H1 (cell line): ENCODE measurements around the gene SFXN2. TPM values are rescaled to one million over a fixed set of nuclear protein-coding genes. Genes with fewer than 3 reads are reported as not detected.

Source experiments
- CTCF ChIA-PET: fragments of 300-600 bp; sonication (Branson Sonifier 250); formaldehyde crosslinking; loops from one replicate; lab custom pipeline; 2021; ENCODE audit not compliant: partially characterized antibody; lab: Charles Lee
- POLR2A ChIA-PET: fragments of 300-600 bp; sonication (Branson Sonifier 250); formaldehyde crosslinking; loops from one replicate; lab custom pipeline; 2021; ENCODE audit warnings: inconsistent platforms; ENCODE audit not compliant: partially characterized antibody; lab: Charles Lee
- DNase-seq, 2 experiments: peaks; one replicate each; pipeline versions ENCODE4 v3.0.0 to v3.0.0-alpha.2; 2010 to 2022; ENCODE audit warnings: low spot score in 2 of 2, low read depth in 1 of 2, mixed read lengths in 1 of 2
- FAIRE-seq: peaks from 2 replicates; lab custom pipeline; 2011; peaks lifted over from hg19 to GRCh38; lab: Jason Lieb, UNC
- H2AFZ ChIP-seq: 2 replicates; pipeline ENCODE4 v1.8.1; 2012; ENCODE audit warnings: low read length, inconsistent platforms
- H2AK5ac ChIP-seq: 2 replicates; pipeline ENCODE4 v1.6.1; 2013; ENCODE audit warnings: low read depth, low read length
- H2BK120ac ChIP-seq: replicated peaks from 2 replicates; pipeline ENCODE3; 2013; ENCODE audit warnings: low read depth, low read length, inconsistent platforms
- H2BK12ac ChIP-seq: 2 replicates; pipeline ENCODE4 v1.6.1; 2013; ENCODE audit warnings: low read depth, low read length
- H2BK15ac ChIP-seq: 2 replicates; pipeline ENCODE4 v1.6.1; 2013; ENCODE audit warnings: low read length
- H2BK20ac ChIP-seq: 2 replicates; pipeline ENCODE4 v1.6.1; 2013; ENCODE audit warnings: low read length
- H2BK5ac ChIP-seq: 2 replicates; pipeline ENCODE4 v1.6.1; 2013; ENCODE audit warnings: low read depth, low read length
- H3K14ac ChIP-seq: 2 replicates; pipeline ENCODE4 v1.6.1; 2013; ENCODE audit warnings: inconsistent platforms; ENCODE audit not compliant: insufficient read length
- H3K18ac ChIP-seq: 2 replicates; pipeline ENCODE4 v1.6.1; 2013; ENCODE audit warnings: low read length; ENCODE audit errors: extremely low read depth
- H3K23ac ChIP-seq: 2 replicates; pipeline ENCODE4 v1.6.1; 2013; ENCODE audit warnings: inconsistent platforms; ENCODE audit not compliant: insufficient read length
- H3K23me2 ChIP-seq: 2 replicates; pipeline ENCODE4 v1.6.1; 2013; ENCODE audit warnings: low read depth, low read length
- H3K27ac ChIP-seq: 2 replicates; pipeline ENCODE4 v1.6.1; 2011; ENCODE audit warnings: low read depth, low read length, inconsistent platforms
- H3K27me3 ChIP-seq, 4 experiments: replicated peaks in 1 of 4; 1 replicate in 1 of 4; 2 replicates in 3 of 4; pipeline versions ENCODE4 v1.6.1 to v1.8.1; 2011 to 2013; ENCODE audit warnings: low read length in 3 of 4, mild to moderate bottlenecking in 3 of 4, inconsistent platforms in 2 of 4, mixed read lengths in 2 of 4, moderate library complexity in 1 of 4; ENCODE audit not compliant: control insufficient read depth in 3 of 4, insufficient read depth in 3 of 4; ENCODE audit errors: extremely low read depth in 1 of 4
- H3K36me3 ChIP-seq, 4 experiments: 2 replicates each; pipeline versions ENCODE4 v1.6.1 to v1.8.1; 2011 to 2013; ENCODE audit warnings: mild to moderate bottlenecking in 4 of 4, low read length in 3 of 4, moderate library complexity in 2 of 4, control low read depth in 1 of 4, inconsistent platforms in 1 of 4; ENCODE audit not compliant: insufficient read depth in 4 of 4, control insufficient read depth in 2 of 4
- H3K4ac ChIP-seq: replicated peaks from 2 replicates; pipeline ENCODE3; 2013; ENCODE audit warnings: low read length, low read depth, mixed read lengths, inconsistent platforms; ENCODE audit not compliant: insufficient read length
- H3K4me1 ChIP-seq, 4 experiments: replicated peaks in 1 of 4; 1 replicate in 1 of 4; 2 replicates in 3 of 4; pipeline versions ENCODE4 v1.6.1 to v1.8.1; 2011 to 2013; ENCODE audit warnings: low read length in 3 of 4, inconsistent platforms in 2 of 4, mixed read lengths in 1 of 4; ENCODE audit not compliant: insufficient read depth in 4 of 4, control insufficient read depth in 3 of 4
- H3K4me2 ChIP-seq, 2 experiments: 2 replicates each; pipeline versions ENCODE4 v1.6.1 to v1.8.1; 2011 to 2013; ENCODE audit warnings: low read depth in 2 of 2, low read length in 2 of 2, control low read depth in 1 of 2, inconsistent platforms in 1 of 2, mild to moderate bottlenecking in 1 of 2; ENCODE audit not compliant: insufficient read depth in 1 of 2
- H3K4me3 ChIP-seq, 4 experiments: fragments of 200-600, 300-600 bp in 1 of 4; sonication (generic), shearing (Covaris generic), sonication (Bioruptor Twin) in 1 of 4; 2 replicates each; pipeline versions ENCODE4 v1.5.1 to v1.8.1; 2011 to 2016; ENCODE audit warnings: low read length in 4 of 4, low read depth in 3 of 4, control low read depth in 2 of 4, inconsistent platforms in 2 of 4, mild to moderate bottlenecking in 2 of 4, mixed read lengths in 1 of 4, moderate library complexity in 1 of 4; ENCODE audit not compliant: insufficient read depth in 2 of 4; ENCODE audit errors: extremely low read depth in 1 of 4
- H3K56ac ChIP-seq: replicated peaks from 2 replicates; pipeline ENCODE3; 2013; ENCODE audit warnings: low read depth, mild to moderate bottlenecking, mixed read lengths, low read length, inconsistent platforms; ENCODE audit not compliant: insufficient read length
- H3K79me1 ChIP-seq: 2 replicates; pipeline ENCODE4 v1.6.1; 2013; ENCODE audit warnings: low read depth, low read length, control low read depth
- H3K79me2 ChIP-seq, 2 experiments: 2 replicates each; pipeline versions ENCODE4 v1.6.1 to v1.8.1; 2012 to 2013; ENCODE audit warnings: low read length in 2 of 2, mild to moderate bottlenecking in 2 of 2, inconsistent platforms in 1 of 2; ENCODE audit not compliant: insufficient read depth in 2 of 2, control insufficient read depth in 1 of 2
- H3K9ac ChIP-seq, 4 experiments: replicated peaks in 1 of 4; 1 replicate in 1 of 4; 2 replicates in 3 of 4; pipeline versions ENCODE4 v1.6.1 to v1.8.1; 2011 to 2013; ENCODE audit warnings: low read depth in 3 of 4, low read length in 3 of 4, control low read depth in 2 of 4, mild to moderate bottlenecking in 2 of 4, moderate library complexity in 2 of 4, inconsistent platforms in 1 of 4; ENCODE audit errors: extremely low read depth in 1 of 4
- H3K9me3 ChIP-seq, 2 experiments: 2 replicates each; pipeline versions ENCODE4 v1.6.1 to v1.8.1; 2012 to 2013; ENCODE audit warnings: mild to moderate bottlenecking in 2 of 2, moderate library complexity in 2 of 2, control low read depth in 1 of 2, inconsistent platforms in 1 of 2, low read depth in 1 of 2, low read length in 1 of 2, mixed read lengths in 1 of 2; ENCODE audit not compliant: insufficient read depth in 2 of 2
- H4K20me1 ChIP-seq, 2 experiments: replicated peaks in 1 of 2; 2 replicates each; pipeline versions ENCODE3 to v1.8.1; 2011 to 2013; ENCODE audit warnings: inconsistent platforms in 2 of 2, low read length in 2 of 2, mild to moderate bottlenecking in 1 of 2; ENCODE audit not compliant: insufficient read depth in 2 of 2, control insufficient read depth in 1 of 2
- H4K5ac ChIP-seq: 2 replicates; pipeline ENCODE4 v1.6.1; 2013; ENCODE audit warnings: low read length, low read depth, mixed read lengths, inconsistent platforms; ENCODE audit not compliant: insufficient read length
- H4K8ac ChIP-seq: 2 replicates; pipeline ENCODE4 v1.8.0; 2013; ENCODE audit warnings: mild to moderate bottlenecking, moderate library complexity, low read length, inconsistent platforms; ENCODE audit not compliant: insufficient read depth; ENCODE audit errors: extremely low read depth
- H4K91ac ChIP-seq: replicated peaks from 2 replicates; pipeline ENCODE3; 2013; ENCODE audit warnings: low read length, mixed read lengths, inconsistent platforms; ENCODE audit not compliant: insufficient read length
- BCL11A ChIP-seq, 2 experiments: IDR thresholded peaks; one replicate each; pipeline ENCODE4 v1.6.1; 2011; ENCODE audit warnings: low read depth in 2 of 2, low read length in 2 of 2, mild to moderate bottlenecking in 2 of 2
- CEBPB ChIP-seq: IDR thresholded peaks from 2 replicates; pipeline ENCODE4 v1.6.1; 2012; ENCODE audit warnings: low read depth, low read length
- EZH2 ChIP-seq: fragments of 200-600 bp; sonication (generic); IDR thresholded peaks from 2 replicates; pipeline ENCODE4 v1.7.1; 2012; ENCODE audit warnings: low read depth, mild to moderate bottlenecking, moderate library complexity, low read length, inconsistent platforms; ENCODE audit not compliant: severe bottlenecking
- KDM4A ChIP-seq: IDR thresholded peaks from one replicate; pipeline ENCODE4 v1.7.1; 2012; ENCODE audit warnings: low read depth, mild to moderate bottlenecking, moderate library complexity, low read length, inconsistent platforms; ENCODE audit not compliant: severe bottlenecking
- KDM5A ChIP-seq: fragments of 200-600 bp; IDR thresholded peaks from 2 replicates; pipeline ENCODE4 v1.7.1; 2012; ENCODE audit warnings: mild to moderate bottlenecking, low read length, inconsistent platforms, mixed read lengths
- RBBP5 ChIP-seq: IDR thresholded peaks from 2 replicates; pipeline ENCODE4 v1.7.1; 2012; ENCODE audit warnings: low read depth, mild to moderate bottlenecking, inconsistent platforms, low read length, moderate library complexity, borderline replicate concordance
- RFX5 ChIP-seq: IDR thresholded peaks from 2 replicates; pipeline ENCODE4 v1.6.1; 2011; ENCODE audit warnings: low read depth, low read length, improper control_type of control experiment, borderline replicate concordance
- SIX5 ChIP-seq: IDR thresholded peaks from 2 replicates; pipeline ENCODE4 v1.6.1; 2011; ENCODE audit warnings: mild to moderate bottlenecking, low read depth, low read length
- TAF7 ChIP-seq: optimal IDR thresholded peaks from 2 replicates; pipeline ENCODE3; 2011; ENCODE audit warnings: low read depth, mild to moderate bottlenecking, inconsistent platforms, low read length, moderate library complexity, borderline replicate concordance
- TBP ChIP-seq: IDR thresholded peaks from 2 replicates; pipeline ENCODE4 v1.6.1; 2011; ENCODE audit warnings: low read depth, low read length, improper control_type of control experiment
- WGBS, 2 experiments: shearing (Covaris generic) in 1 of 2; methylation state at CpG; one replicate each; pipeline versions ENCODE4 v1.1.6 to v1.1.7; 2013 to 2015; ENCODE audit warnings: low lambda C conversion rate in 2 of 2, mixed read lengths in 2 of 2, inconsistent platforms in 1 of 2, low coverage in 1 of 2, missing lambda C conversion rate in 1 of 2; ENCODE audit not compliant: insufficient replicate concordance in 2 of 2, insufficient coverage in 1 of 2, insufficient read length in 1 of 2; ENCODE audit errors: extremely low coverage in 1 of 2, missing lambda C conversion rate in 1 of 2; 5-methylcytosine and 5-hydroxymethylcytosine counted together
- polyA plus RNA-seq, 7 experiments: library from polyadenylated mRNA; depleted of rRNA in 3 of 7; stranded (reverse) in 5 of 7; unstranded in 2 of 7; fragments of >200 nt in 5 of 7; fragments of 200-250 nt in 2 of 7; gene quantifications; 1 replicate in 5 of 7; 2 replicates in 1 of 7; 4 replicates in 1 of 7; pipeline versions ENCODE4 v1.2.1 to v1.2.3, GENCODE V29; 2011 to 2013; ENCODE audit warnings: missing spikeins in 2 of 7, mixed read lengths in 2 of 7
- total RNA-seq: library from RNA; stranded (reverse); fragmentation: NEBNext Ultra II Directional; extraction: Animal tissue kit (Norgen Biotek cat#: 25700); gene quantifications from 2 replicates; pipeline ENCODE4 v1.2.1, GENCODE V29; 2021
- TF ChIP-seq, protein P1 (sequence below): IDR thresholded peaks from 2 replicates; pipeline ENCODE4 v1.6.1; 2012; ENCODE audit warnings: inconsistent platforms

Gene SFXN2
- total and polyA plus RNA-seq, 2 of the 8 experiments (the other 6 are each of a cell fraction or from before 2014, with no cell fraction given), result 20.5 to 23.5 TPM

DNA sequence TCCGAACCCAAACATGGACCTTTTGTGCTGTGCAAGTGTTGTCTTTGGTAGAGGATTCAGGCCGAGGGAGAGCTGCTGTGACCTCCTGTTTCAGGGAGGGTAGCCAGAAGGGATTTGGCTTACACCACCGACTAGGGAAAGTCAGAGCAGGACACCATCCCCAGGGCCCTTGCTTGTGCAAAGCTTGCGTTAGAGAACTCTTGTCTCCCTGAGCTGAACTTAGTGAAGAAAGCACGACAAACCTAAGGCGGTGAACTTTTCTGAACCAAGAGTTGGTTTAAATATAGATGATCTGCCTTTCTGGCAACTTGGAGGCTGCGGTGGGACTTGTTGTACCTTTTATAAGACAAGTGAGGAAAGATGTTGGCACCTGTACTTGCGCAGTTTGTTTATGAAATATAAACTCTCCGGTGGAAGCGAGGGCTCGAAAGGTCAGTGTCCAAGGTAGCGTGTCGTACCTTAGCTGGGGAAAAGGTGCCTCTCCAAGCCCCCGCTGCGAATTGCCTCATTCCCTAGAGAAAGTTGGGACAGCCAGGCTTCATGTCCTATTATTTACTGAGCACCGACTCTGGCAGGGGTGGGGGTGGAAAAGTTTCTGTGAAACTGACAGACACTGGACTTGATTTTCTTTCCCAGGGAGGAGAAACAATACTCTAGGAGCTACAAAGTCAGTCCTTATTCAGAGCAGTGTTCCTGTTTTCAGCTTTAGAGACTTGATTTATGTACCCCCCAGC lies 60.9 kb downstream of the SFXN2 start:
- Histone ChIP-seq H3K27ac (no peak overlapping the region), H2BK5ac (0 out of 2 replicates have a peak overlapping the region, but pooled peaks have one; percentile 15), H3K23ac (no peak overlapping the region), H3K9ac (no peak overlapping the region), H2AFZ (no peak overlapping the region), H3K27me3 (no peaks in the 10 kb centered on the region; a peak in 2 of 7 replicates), H3K4me2 (peak overlapping the region; percentile 57 to 67; a peak in 3 of 4 replicates), H2BK20ac (no peak overlapping the region), H4K20me1 (no peaks in the 10 kb centered on the region), H3K4ac (peak overlapping the region; percentile 38), H4K5ac (no peak overlapping the region), H2BK120ac (no peak overlapping the region), H4K91ac (no peak overlapping the region), H4K8ac (no peak overlapping the region), H3K4me1 (peaks cover 21 to 27% (median 24%) of the 10 kb centered on the region in 4 experiments), H3K79me2 (no peaks in the 10 kb centered on the region), H3K14ac (no peak overlapping the region), H3K4me3 (no peak overlapping the region), H2BK15ac (peak overlapping the region; percentile 73; the same call in 1 of the 2 replicates), H3K36me3 (no peaks in the 10 kb centered on the region), H3K18ac (no peak overlapping the region), H3K79me1 (peaks cover 6% of the 10 kb centered on the region; the same call in 1 of the 2 replicates), H2BK12ac (peak overlapping the region; percentile 77; the same call in 1 of the 2 replicates), H3K56ac (no peak overlapping the region), H2AK5ac (no peak overlapping the region; the same call in 1 of the 2 replicates), H3K9me3 (no peaks in the 10 kb centered on the region), H3K23me2 (no peaks in the 10 kb centered on the region)
- FAIRE-seq (no peak), DNase-seq (no peak)
- ChIA-PET CTCF (interaction anchor here (1.1 to 1.5 kb wide), 4 partner anchors 21 to 96 kb away, joined by 3 to 6 read pairs (median 4); no protein-coding TSS in a partner anchor), POLR2A (interaction anchor here (0.6 to 4.8 kb wide), 7 partner anchors 10 to 77 kb away, joined by 3 to 40 read pairs (median 5); partner anchors contain the start of gene WBP1L)
- 76% methylated on average over 16 of the region's 16 CpGs; no CpG with 5 or more reads in 1 of the 2 experiments for WGBS, 2 experiments
- TF ChIP-seq BCL11A (IDR thresholded peaks at IDR 0.05; ENCODE audit: low read depth in 2 of 2, low read length in 2 of 2) (no peak), KDM4A (no peak), EZH2 (no peak), KDM5A (no peak), TBP (no peak), RBBP5 (no peak), SIX5 (no peak), CEBPB (no peak), TAF7 (no peak), RFX5 (no peak)
- TF ChIP-seq, protein P1, sequence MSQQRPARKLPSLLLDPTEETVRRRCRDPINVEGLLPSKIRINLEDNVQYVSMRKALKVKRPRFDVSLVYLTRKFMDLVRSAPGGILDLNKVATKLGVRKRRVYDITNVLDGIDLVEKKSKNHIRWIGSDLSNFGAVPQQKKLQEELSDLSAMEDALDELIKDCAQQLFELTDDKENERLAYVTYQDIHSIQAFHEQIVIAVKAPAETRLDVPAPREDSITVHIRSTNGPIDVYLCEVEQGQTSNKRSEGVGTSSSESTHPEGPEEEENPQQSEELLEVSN, result no peak
